Right lobe of liver (tissue), 6 donors: ENCODE measurements around the gene TACSTD2. TPM values are rescaled to one million over a fixed set of nuclear protein-coding genes. Genes with fewer than 3 reads are reported as not detected.
"Not testable (repeated sequence)": the region's sequence is repeated elsewhere in the genome, so short reads cannot be mapped to it uniquely, and the experiment has no call there.

Experiments used
- ATAC-seq, 4 donors: fragments of 200-7000 bp; cut with Tn5 transposase; one replicate each; pipeline ENCODE4 v1.9.1; 2020; ENCODE audit warnings: mild to moderate bottlenecking in 4 of 4, moderate library complexity in 4 of 4
- DNase-seq, 3 donors: peaks; one replicate each; pipeline ENCODE4 v3.0.0-alpha.2; 2020
- H3K27ac ChIP-seq, 3 donors: fragments of 200-600 bp; one replicate each; pipeline ENCODE4 v1.8.0; 2022
- H3K27me3 ChIP-seq, 2 donors: fragments of 200-600 bp; one replicate each; pipeline ENCODE4 v1.8.0; 2022
- H3K36me3 ChIP-seq, 4 donors: fragments of 200-600 bp; sonication (generic) in 1 of 4; one replicate each; pipeline versions ENCODE4 v1.5.1 to v1.8.0; 2017 to 2022; ENCODE audit warnings: control low read depth in 1 of 4
- H3K4me1 ChIP-seq, 4 donors: fragments of 200-600 bp; sonication (generic) in 1 of 4; one replicate each; pipeline versions ENCODE4 v1.5.1 to v1.8.0; 2017 to 2022; ENCODE audit warnings: control low read depth in 1 of 4
- H3K4me3 ChIP-seq, 3 donors: fragments of 200-600 bp; one replicate each; pipeline ENCODE4 v1.8.0; 2022
- H3K9me3 ChIP-seq, 4 donors: fragments of 200-600 bp; sonication (generic) in 1 of 4; one replicate each; pipeline versions ENCODE4 v1.5.1 to v1.8.0; 2017 to 2022; ENCODE audit warnings: control low read depth in 1 of 4
- POLR2A ChIP-seq: fragments of 450-650 bp; IDR thresholded peaks from one replicate; pipeline ENCODE4 v1.6.1; 2017; ENCODE audit warnings: antibody characterized with exemption, mild to moderate bottlenecking
- WGBS: methylation state at CpG from one replicate; pipeline ENCODE4 v1.1.6; 2018; ENCODE audit warnings: low coverage, low lambda C conversion rate; ENCODE audit not compliant: insufficient coverage; ENCODE audit errors: missing lambda C conversion rate; 5-methylcytosine and 5-hydroxymethylcytosine counted together
- intact Hi-C, 2 donors: fragments of 100-400 bp; cut with DNase I; formaldehyde crosslinking; loops; one replicate each; pipeline versions ENCODE4 v1.11.2 to v1.14.1; 2022
- total RNA-seq, 6 experiments: library from RNA; depleted of rRNA in 2 of 6; stranded (reverse); fragments of >200 nt in 2 of 6; fragmentation: NEBNext Ultra II Directional in 3 of 6; extraction: Animal tissue kit (Norgen Biotek cat#: 25700) in 3 of 6; gene quantifications; one replicate each; pipeline versions ENCODE4 v1.1.0 to v1.2.4, GENCODE V29; 2016 to 2023
- TF ChIP-seq, protein P1 (sequence below), 4 donors: fragments of 200-600 bp in 3 of 4; fragments of 450-650 bp in 1 of 4; IDR thresholded peaks; one replicate each; pipeline versions ENCODE4 v1.5.1 to v1.8.0; 2016 to 2022; ENCODE audit warnings: antibody characterized with exemption in 4 of 4, mild to moderate bottlenecking in 2 of 4
- donor health status: DM: no; HTN: yes; CAD: no.
- donor health status: DM: no; HTN: no; CAD: no.
- donor health status: DM: no; HTN: no; CAD: no.
- donor health status: DM: no; HTN: yes; CAD: no.
- donor health status: DM: no; HTN: yes; CAD: no.

The TACSTD2 gene
- total RNA-seq, 6 experiments from 2014 or later = 1.0 to 4.7 (median 1.3) TPM

DNA sequence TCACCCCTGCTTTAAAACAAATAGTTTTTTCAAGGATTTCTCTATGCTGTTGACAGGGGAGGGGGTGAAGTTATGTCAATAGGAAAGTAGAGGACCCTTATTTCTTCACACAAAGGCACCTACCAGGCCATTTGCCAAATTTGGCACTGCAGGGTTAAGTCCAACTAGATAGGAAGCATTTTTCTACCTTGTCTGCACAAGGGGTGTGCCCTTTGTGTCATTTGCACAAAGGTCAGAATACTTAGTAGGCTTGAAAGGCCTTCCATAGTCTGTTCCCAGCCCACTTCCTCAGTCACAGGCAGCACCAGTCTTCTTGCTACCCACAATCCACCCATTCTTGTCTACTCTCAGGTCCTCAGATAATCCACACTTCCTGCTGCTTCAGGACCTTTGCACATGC, 7.0 kb downstream of the TACSTD2 start:
- ATAC-seq (no peak), DNase-seq (no peak)
- no peaks in the 10 kb centered on the region for H3K9me3 ChIP-seq

DNA sequence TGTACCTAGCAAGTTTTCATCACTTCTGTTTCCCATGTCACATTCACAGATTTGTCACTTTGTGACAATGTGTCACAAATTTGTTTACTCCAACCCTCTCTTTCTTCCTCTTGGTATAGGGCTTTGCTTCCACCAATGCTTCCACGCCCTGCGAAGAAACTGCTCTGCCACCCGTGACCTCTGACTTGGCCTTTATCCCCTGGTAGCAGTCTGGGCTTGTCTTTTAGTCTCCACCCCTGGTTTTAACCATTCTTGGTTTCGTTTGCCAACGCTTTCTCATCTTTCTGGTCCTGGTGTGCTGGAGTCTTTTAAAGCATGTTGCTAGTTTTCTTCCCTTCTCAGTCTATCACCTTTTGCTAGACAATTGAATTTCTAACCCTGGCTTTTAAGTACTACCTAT, 8.1 kb downstream of the TACSTD2 start:
- ATAC-seq (no peak), DNase-seq (no peak)
- no peaks in the 10 kb centered on the region for H3K4me1 ChIP-seq
- no peaks in the 10 kb centered on the region for H3K36me3 ChIP-seq
- no peak overlapping the region for H3K4me3 ChIP-seq
- WGBS = 44% methylated on average over 5 of the region's 5 CpGs
- no peaks in the 10 kb centered on the region for H3K27me3 ChIP-seq
- no peak overlapping the region for H3K27ac ChIP-seq
- no peak for TF ChIP-seq POLR2A
- TF ChIP-seq, protein P1, sequence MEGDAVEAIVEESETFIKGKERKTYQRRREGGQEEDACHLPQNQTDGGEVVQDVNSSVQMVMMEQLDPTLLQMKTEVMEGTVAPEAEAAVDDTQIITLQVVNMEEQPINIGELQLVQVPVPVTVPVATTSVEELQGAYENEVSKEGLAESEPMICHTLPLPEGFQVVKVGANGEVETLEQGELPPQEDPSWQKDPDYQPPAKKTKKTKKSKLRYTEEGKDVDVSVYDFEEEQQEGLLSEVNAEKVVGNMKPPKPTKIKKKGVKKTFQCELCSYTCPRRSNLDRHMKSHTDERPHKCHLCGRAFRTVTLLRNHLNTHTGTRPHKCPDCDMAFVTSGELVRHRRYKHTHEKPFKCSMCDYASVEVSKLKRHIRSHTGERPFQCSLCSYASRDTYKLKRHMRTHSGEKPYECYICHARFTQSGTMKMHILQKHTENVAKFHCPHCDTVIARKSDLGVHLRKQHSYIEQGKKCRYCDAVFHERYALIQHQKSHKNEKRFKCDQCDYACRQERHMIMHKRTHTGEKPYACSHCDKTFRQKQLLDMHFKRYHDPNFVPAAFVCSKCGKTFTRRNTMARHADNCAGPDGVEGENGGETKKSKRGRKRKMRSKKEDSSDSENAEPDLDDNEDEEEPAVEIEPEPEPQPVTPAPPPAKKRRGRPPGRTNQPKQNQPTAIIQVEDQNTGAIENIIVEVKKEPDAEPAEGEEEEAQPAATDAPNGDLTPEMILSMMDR (IDR thresholded peaks at IDR 0.05) = no peak
- no peaks in the 10 kb centered on the region for H3K9me3 ChIP-seq
- intact Hi-C loops = no loop called here

More for the DNA sequence above, 7.0 kb downstream of the TACSTD2 start:
- H3K4me1 ChIP-seq = no peaks in the 10 kb centered on the region
- no peaks in the 10 kb centered on the region for H3K27me3 ChIP-seq
- H3K36me3 ChIP-seq = no peaks in the 10 kb centered on the region
- H3K4me3 ChIP-seq = no peak overlapping the region
- intact Hi-C loops = no loop called here
- TF ChIP-seq, protein P1 (IDR thresholded peaks at IDR 0.05) = no peak
- TF ChIP-seq POLR2A = no peak
- no peak overlapping the region for H3K27ac ChIP-seq

DNA sequence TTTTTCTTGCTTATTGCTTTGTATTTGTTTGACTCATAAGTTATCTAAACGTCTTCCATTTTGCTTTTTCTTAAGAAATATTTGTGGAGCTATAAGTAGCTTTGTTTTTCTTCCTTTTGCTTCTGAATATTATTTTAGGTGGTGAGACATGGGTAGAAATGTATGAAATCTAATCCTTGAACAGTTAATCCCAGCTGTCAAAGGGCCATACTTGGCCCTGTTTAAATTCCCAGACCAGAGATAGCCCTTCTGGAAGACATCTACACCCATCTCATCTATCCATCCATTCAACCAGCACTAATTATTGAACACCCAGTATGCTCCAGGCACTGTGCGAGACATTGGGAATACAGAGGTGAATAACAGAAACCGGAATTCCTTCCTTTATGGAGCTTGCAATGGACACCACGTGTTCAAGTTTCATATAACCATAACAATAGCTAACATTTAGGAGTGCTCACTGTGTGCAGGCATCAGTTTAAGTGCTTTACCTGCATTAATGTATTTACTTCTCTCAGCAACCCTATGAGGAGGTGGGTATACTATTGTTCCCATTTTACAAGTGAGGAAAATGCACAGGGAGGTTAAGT, 8.7 kb downstream of the TACSTD2 start:
- no peak overlapping the region for H3K4me3 ChIP-seq
- no peak overlapping the region for H3K27ac ChIP-seq
- DNase-seq = no peak
- H3K4me1 ChIP-seq = no peaks in the 10 kb centered on the region
- H3K27me3 ChIP-seq = no peaks in the 10 kb centered on the region
- no peaks in the 10 kb centered on the region for H3K9me3 ChIP-seq
- no peak for TF ChIP-seq POLR2A
- TF ChIP-seq, protein P1 (IDR thresholded peaks at IDR 0.05) = no peak
- H3K36me3 ChIP-seq = no peaks in the 10 kb centered on the region
- intact Hi-C loops = no loop called here
- no peak for ATAC-seq
- WGBS = 72% methylated on average over 4 of the region's 4 CpGs

DNA sequence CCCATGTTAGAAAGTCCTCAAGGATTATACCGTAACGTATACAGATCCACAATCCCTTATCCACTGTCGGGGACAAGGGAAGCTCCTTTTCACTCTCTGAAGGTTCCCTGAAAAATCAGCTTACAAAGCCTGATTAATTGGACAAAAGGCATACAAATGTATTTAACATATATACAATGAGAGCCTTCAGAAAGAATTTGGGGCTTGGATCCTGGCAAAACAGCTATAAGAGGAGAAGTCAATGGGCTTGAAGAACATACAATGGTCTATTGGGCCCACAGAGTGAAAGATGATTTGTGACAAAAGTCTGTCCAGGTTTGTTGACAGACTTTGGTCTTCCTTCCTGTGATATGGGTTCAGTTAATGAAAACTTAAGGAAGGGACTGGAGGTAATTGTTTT, 10.7 kb downstream of the TACSTD2 start:
- Histone ChIP-seq H3K4me1 (no peaks in the 10 kb centered on the region), H3K4me3 (no peak overlapping the region), H3K27me3 (no peaks in the 10 kb centered on the region), H3K36me3 (no peaks in the 10 kb centered on the region), H3K9me3 (no peaks in the 10 kb centered on the region), H3K27ac (no peak overlapping the region)
- TF ChIP-seq, protein P1 (IDR thresholded peaks at IDR 0.05) = no peak
- TF ChIP-seq POLR2A = no peak
- WGBS = 92% methylated on average over 3 of the region's 3 CpGs
- ATAC-seq (no peak), DNase-seq (no peak)
- intact Hi-C loops = no loop called here

DNA sequence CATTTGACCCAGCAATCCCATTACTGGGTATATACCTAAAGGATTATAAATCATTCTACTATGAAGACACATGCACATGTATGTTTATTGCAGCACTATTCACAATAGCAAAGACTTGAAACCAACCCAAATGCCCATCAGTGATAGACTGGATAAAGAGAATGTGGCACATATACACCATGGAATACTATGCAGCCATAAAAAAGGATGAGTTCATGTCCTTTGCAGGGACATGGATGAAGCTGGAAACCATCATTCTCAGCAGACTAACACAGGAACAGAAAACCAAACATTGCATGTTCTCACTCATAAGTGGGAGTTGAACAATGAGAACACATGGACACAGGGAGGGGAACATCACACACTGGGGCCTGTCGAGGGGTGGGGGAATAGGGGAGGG, 13.3 kb downstream of the TACSTD2 start:
- H3K4me1 ChIP-seq, H3K4me3 ChIP-seq, intact Hi-C loops, H3K36me3 ChIP-seq, DNase-seq, ATAC-seq, H3K27me3 ChIP-seq, H3K9me3 ChIP-seq, H3K27ac ChIP-seq: not testable (repeated sequence)
- 100% methylated on average over 1 of the region's 1 CpG for WGBS
